ENCODE results near the gene FOXN3.
A peak's percentile ranks its signal among the peaks of the same experiment; 100 is the strongest.
"Not testable (repeated sequence)": the region's sequence is repeated elsewhere in the genome, so short reads cannot be mapped to it uniquely, and the experiment has no call there.

The FOXN3 gene

GRCh38 chr14:89164168-89165073 lies 252.6 kb downstream of the FOXN3 start:
- DNase-seq (ENCODE audit: low spot score) = no peak

- DNase-seq (ENCODE audit: low spot score) = no peak
Measured at GRCh38 chr14:89163031-89163636, 253.9 kb downstream of the FOXN3 start.

GRCh38 chr14:89162586-89162985 lies 254.4 kb downstream of the FOXN3 start:
- DNase-seq (ENCODE audit: low spot score) = no peak

GRCh38 chr14:89160437-89160836 lies 256.6 kb downstream of the FOXN3 start:
- no peak for DNase-seq (ENCODE audit: low spot score)

- DNase-seq (ENCODE audit: low spot score) = no peak
Measured at GRCh38 chr14:89158701-89159100, 258.3 kb downstream of the FOXN3 start.

DNA sequence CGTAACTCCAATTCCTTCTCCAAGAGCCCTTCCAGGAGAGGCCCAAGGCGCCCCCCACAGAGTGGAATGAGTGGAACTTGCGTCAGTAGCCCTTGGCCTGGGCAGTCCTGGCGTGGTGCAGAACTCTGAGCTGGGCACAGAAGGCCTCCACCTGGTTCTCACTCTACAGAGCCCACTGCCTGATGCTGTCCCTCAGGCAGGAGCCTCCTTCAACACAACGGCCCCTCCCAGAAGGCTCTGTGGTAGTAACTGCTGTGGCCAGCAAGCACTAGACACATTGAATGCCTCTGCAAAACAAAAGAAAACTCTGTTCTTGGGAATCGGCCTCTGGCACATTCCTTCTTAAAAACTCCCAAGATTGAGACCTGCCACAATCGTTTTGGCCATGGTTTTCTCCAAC lies 258.9 kb downstream of the FOXN3 start:
- not testable (repeated sequence) for DNase-seq (ENCODE audit: low spot score)

GRCh38 chr14:89155491-89155890 lies 261.5 kb downstream of the FOXN3 start:
- no peak for DNase-seq (ENCODE audit: low spot score)

DNA sequence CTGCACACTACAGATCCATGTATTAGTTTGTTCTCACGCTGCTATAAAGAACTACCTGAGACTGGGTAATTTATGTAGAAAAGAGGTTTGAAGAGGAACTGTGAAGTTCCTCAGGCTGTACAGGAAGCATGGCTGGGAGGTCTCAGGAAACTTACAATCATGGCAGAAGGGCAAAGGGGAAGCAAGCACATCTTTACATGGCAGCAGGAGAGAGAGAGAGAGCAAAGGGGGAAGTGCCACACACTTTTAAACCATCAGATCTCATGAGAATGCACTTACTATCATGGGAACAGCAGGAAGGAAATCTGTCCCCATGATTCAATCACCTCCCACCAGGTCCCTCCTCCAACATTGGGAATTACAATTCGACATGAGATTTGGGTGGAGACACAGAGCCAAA lies 265.3 kb downstream of the FOXN3 start:
- not testable (repeated sequence) for DNase-seq (ENCODE audit: low spot score)

DNA sequence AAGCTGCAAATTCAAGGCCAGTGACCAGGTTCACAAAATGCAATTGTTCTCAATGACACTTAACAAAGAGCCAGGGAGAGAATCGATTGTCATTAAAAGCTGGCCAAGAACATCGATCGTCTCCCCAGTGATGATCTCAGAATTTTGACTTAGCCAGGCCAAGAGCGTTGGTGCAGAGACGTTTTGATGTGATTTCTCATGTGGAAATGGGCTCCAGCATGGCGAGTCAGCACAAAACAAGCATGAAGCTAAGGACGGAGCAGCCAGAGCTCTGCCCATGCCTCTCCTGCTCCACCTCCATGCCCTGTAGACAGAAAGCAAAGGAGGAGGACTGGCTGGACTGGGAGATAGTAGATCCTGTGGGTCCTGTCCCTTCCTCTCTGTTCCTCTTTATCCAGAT lies 270.8 kb downstream of the FOXN3 start:
- no peak for DNase-seq (ENCODE audit: low spot score)

DNA sequence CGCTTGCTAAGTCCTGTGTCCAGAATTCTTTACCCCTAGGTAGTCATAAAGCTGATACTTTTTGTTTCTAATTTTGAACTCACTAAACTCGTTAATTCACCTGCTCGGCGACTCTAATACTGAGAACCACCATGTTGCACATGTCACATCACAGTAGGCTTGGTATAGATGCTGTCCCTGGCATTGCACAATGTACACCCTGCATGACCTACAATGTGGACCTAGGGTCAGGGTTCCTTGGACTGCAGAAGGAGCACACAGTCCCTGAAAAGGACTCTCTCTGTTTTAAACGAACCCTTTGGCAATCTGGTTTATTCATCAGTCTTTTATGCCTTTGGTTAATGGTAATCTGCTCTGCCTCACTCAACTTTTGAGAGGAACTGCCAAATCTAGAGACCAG lies 272.4 kb downstream of the FOXN3 start:
- DNase-seq (ENCODE audit: low spot score) = no peak

GRCh38 chr14:89144066-89144465 lies 273.0 kb downstream of the FOXN3 start:
- no peak for DNase-seq (ENCODE audit: low spot score)

GRCh38 chr14:89143595-89143994 lies 273.4 kb downstream of the FOXN3 start:
- DNase-seq (ENCODE audit: low spot score) = no peak

DNA sequence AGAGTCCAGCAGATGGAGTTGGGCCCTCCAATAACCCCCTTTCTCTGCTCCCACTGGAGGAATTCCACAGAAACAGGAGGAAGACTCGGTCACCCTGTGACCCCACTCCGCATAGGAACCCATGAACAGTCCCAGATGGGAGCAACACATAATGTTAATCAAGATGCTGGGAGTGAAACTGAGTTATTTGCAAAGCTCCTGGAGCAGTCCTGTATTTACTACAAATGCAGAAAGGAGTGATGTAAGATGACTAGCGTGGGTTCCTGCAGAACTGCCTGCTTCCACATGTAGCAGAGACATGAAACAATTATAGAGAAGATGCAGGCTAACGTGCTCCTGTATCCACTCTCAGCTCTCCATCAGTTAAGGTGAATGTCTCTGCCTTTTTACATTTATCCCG lies 274.7 kb downstream of the FOXN3 start:
- DNase-seq (ENCODE audit: low spot score) = no peak

DNA sequence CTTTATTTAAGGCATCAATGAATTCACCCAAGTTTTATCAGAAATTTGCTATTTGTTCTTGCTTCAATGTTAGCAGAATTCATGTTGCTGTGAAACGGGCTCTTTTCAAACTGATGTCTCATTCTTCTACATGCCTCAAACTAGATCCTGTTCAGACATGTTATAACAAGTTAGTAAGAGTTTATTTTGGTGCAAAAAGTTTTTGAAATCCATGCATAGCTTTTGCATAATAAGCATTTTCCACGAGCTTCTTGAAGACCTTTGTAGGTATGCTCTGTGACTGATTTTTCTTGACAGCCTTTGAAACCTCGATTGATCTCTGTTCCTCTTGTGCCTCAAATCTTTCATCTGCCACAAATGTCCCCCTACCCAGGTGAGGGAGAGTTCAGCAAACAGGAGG lies 275.2 kb downstream of the FOXN3 start:
- no peak for DNase-seq (ENCODE audit: low spot score)

GRCh38 chr14:89140326-89140725 lies 276.7 kb downstream of the FOXN3 start:
- DNase-seq (ENCODE audit: low spot score) = no peak

GRCh38 chr14:89139404-89140247 lies 277.4 kb downstream of the FOXN3 start:
- DNase-seq (ENCODE audit: low spot score) = no peak

DNA sequence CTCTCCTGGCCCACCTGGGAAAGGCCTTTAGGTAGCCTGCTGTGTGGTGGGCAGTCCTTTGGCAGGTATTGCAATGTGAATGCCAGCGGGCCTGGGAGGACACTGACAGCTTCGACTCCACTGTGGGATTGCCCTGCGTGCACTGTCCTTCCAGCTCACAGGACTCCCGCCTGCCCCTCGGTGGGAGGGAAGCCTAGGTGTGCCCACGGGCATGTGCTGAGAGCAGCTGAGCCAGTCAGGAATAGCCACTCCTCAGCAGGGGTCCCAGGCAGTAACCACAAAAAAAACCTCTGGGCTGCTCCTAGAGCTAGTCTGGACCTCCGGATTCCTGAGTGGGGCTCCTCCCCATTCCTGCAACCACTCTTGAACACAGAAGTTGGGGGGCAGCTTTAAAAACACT lies 278.2 kb downstream of the FOXN3 start:
- no peak for DNase-seq (ENCODE audit: low spot score)

DNA sequence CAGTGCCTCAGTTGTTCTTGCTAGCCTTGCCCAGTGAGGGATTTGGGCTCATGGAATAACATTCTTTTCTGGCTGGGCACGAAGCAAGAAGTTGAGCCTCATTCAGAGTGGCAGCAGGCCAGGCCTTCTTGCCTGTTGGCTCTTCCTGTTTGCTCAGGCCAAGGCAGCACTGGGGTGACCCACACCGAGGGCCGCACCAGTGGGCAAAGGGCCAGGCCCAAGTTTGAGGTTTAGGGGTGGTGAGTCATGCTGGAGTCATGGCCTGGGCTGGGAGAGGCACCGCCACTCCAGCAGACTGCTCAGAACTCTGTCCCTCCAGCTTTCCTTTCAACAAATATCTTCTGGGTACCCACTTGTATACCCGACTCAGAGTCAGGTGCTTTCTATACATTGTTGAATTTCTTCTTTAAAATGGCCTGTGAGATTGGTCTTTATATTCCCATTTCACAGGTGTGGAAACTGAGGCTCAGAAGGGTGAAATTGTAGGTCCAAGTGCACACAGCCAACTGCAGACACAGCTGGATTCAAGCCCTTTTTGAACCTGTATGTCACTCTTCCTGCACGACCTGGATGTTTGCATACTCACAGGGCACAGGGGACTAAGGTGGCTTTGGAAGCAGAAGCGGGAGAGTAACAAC lies 279.4 kb downstream of the FOXN3 start:
- peak; percentile 86 for DNase-seq (ENCODE audit: low spot score)

- no peak for DNase-seq (ENCODE audit: low spot score)
Measured at GRCh38 chr14:89136587-89136986, 280.4 kb downstream of the FOXN3 start.

DNA sequence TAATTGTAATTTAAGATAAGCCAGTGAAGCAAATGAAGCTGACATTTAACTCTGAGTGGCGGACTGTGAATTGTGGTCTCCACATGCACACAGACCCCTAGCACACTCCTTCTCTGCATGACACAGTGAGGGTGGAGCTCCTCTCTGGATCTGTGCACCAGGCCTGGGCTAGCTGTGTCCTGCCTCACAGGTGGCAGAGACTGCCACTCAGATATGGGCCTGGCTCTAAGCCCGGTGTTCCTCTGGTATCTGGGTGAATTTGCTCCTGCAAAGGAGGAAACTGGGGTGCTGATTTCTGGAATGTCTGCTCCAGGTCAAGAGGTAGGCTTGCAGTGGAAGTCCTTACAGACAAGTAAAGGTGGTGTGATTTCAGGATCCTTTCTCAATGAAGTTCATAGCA lies 282.4 kb downstream of the FOXN3 start:
- no peak for DNase-seq (ENCODE audit: low spot score)

- DNase-seq (ENCODE audit: low spot score) = no peak
Measured at GRCh38 chr14:89131004-89131750, 285.9 kb downstream of the FOXN3 start.

All from LoVo (cell line).